Stomach (tissue), 4 donors: ENCODE results near the gene SSMEM1.
"Not testable (repeated sequence)": the region's sequence is repeated elsewhere in the genome, so short reads cannot be mapped to it uniquely, and the experiment has no call there.

Source experiments
- EP300 ChIP-seq: sonication (generic); formaldehyde crosslinking; IDR thresholded peaks from one replicate; pipeline ENCODE4 v1.6.1; 2017; ENCODE audit warnings: antibody characterized with exemption
- POLR2A ChIP-seq, 4 donors: fragments of 450-650 bp; IDR thresholded peaks; one replicate each; pipeline ENCODE4 v1.6.1; 2016; ENCODE audit warnings: antibody characterized with exemption in 4 of 4, control low read depth in 2 of 4, mild to moderate bottlenecking in 1 of 4, moderate library complexity in 1 of 4
- POLR2AphosphoS5 ChIP-seq, 3 donors: sonication (generic); formaldehyde crosslinking; IDR thresholded peaks; one replicate each; pipeline ENCODE4 v1.6.1; 2016; ENCODE audit warnings: antibody characterized with exemption in 3 of 3

GRCh38 chr7:130246491-130246890 is 38.8 kb downstream of the SSMEM1 start:
- TF ChIP-seq POLR2A (IDR thresholded peaks at IDR 0.05); EP300; POLR2AphosphoS5 (IDR thresholded peaks at IDR 0.05): not testable (repeated sequence)
